GM18511 (cell line): ENCODE measurements around the gene BEST4.
"Not testable (repeated sequence)": the region's sequence is repeated elsewhere in the genome, so short reads cannot be mapped to it uniquely, and the experiment has no call there.

Experiments
- ATAC-seq: cut with Tn5 transposase; IDR thresholded peaks from one replicate; pipeline ENCODE4 v1.9.1; 2021; ENCODE audit warnings: mild to moderate bottlenecking, moderate library complexity; ENCODE audit not compliant: unreplicated experiment

BEST4 gene

GRCh38 chr1:44788120-44788860 lies at the start of gene BEST4:
BEST4 (minus strand) TSS chr1:44788170; CDS start chr1:44787705, 465 bp downstream.
- no peak for ATAC-seq

DNA sequence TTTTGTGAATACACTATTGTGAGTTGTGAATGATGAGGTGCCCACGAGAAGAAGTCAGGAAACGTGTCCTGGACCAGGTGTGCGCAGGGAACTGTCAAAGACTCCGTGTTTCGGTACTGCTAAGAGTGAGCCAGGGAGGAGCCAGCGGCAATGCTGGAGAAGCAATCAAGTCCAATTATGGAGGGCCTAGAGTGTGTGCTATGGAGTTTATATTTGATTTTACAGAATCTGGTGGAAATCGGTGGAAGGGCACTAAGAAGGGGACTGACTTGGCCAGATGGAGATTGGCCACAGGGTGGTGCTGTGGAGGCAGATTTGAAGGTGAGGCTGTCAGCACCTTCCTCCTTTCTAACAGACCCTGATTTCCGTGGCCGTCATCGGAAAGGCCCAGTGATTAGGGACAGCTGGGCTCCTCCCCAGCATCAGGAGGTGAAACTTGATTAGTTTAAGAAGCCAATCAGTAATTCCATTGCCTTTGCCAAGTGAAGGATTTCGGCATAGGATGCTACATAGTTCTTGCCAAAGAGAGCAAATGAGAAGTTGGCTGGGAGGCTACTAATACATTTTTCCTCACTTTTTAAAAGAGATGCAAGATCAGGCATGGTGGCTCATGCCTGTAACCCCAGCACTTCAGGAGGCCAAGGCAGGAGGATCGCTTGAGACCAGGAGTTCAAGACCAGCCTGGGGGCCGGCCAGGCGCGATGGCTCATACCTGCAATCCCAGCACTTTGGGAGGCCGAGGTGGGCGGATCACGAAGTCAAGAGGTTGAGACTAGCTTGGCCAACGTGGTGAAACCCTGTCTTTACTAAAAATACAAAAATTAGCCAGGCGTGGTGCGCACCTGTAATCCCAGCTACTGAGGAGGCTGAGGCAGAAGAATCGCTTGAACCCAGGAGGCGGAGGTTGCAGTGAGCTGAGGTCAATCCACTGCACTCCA lies 48.0 kb upstream of the BEST4 start:
- peak; percentile 66 for ATAC-seq

DNA sequence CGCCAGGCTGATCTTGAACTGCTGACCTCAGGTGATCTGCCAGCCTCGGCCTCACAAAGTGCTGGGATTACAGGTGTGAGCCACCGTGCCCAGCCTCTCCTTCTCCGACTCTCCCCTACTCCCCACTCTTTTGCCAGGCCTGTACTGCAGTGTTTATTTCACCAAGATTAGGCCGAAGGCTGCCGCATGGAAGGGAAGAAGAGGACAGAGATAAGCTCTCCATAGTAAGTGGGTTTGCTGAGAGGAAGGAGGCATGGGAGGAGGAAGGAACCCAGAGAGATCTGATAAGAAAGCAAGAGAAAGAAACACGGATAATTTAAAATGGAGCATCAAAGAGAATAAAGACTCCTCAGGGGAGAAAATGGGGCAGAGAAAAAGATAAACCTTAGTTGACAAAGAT lies 46.4 kb upstream of the BEST4 start:
- no peak for ATAC-seq

- no peak for ATAC-seq
These were observed 44.2 kb upstream of the BEST4 start for GRCh38 chr1:44832056-44832705.

- no peak for ATAC-seq
These were observed 43.5 kb upstream of the BEST4 start for GRCh38 chr1:44831516-44831915.

DNA sequence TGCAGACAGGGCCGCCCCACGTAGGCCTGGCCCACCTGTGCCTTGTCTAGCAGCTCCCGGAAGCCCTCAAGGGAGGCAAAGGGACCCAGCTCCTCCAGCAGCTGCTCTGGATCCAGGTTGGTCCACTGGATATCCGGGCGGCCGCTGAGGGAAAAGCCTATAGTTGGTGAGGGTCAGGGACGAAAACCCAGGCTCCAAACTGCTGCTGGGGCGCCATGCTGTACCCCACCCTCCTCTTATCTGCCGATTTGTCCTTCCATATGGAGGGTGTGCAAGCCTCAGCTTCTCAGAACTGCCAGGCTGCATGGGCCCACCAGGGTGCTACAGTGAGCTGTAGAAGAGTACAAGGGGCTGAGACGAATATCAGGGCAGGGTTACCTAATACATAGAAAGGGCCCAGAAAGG lies 42.9 kb upstream of the BEST4 start:
- no peak for ATAC-seq

GRCh38 chr1:44829506-44830384 lies 41.8 kb upstream of the BEST4 start:
- ATAC-seq = no peak

DNA sequence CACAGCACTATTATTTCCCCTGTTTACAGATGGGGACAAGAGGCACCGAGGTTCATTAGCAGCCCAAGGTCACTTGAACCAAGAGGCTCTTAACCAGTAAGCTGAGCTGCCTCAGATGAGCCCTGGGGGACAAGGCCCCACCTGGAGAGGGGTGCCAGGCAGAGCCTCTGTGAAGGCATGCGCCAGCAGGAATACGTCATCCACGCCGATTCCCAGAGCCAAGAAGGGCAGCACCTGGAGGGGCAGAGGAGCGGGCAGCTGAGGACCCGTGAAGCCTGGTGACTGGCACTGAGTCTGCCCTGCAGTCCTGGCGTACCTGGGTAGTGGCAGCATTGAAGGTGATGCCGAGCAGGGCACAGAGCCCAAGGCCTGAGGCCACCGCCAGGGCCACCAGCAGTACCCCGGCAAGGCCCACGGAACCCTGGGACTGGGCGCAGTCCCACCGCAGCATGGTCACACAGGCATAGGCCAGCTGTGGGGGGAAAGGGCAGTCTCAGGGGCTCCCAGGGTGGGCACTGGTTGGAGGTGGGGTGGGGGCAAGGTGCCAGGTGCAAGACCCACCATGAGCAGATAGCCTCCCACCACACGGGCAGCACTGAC lies 41.0 kb upstream of the BEST4 start:
- ATAC-seq = no peak

- no peak for ATAC-seq
These were observed 40.2 kb upstream of the BEST4 start for GRCh38 chr1:44828003-44828651.

DNA sequence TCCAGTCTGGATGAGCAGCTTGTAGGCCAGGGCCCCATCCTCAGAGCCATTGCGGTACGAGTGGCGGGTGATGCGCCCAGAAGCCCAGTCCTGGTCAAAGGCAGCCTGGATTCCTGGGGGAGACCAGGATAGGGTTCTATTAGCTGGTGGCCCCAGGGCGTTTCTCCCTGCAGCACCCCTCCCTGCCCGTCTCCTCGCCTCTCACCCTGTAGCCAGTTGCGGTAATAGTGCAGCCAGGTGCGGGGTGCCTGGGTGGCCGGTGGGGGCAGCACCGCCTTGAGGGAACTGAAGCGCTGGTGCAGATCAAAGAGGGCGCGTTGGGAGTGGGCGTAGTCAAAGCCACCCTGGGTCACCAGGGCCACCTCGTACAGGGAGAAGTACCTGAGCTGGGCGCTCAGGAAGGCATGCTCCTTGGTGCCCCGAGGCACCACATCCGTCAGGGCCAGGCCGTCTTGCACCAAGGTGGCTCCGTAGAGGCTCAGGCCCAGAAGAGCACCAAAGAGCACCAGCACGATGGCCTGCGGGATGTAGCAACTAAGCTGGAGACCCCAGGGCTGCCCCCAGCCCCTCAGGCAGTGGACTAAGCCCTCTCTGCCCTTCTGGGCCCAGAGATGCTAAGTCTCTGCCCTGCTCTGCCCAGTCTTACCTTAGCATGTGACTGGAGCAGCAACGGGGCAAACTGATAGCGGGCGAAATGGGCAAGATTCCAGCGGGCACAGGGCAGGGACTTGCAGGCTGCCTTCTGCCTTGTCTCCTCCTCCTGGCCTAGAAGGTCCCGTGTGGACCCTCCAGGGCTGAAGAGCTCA lies 39.4 kb upstream of the BEST4 start:
- no peak for ATAC-seq

- ATAC-seq = no peak
These were observed 38.6 kb upstream of the BEST4 start for GRCh38 chr1:44826375-44827196.

DNA sequence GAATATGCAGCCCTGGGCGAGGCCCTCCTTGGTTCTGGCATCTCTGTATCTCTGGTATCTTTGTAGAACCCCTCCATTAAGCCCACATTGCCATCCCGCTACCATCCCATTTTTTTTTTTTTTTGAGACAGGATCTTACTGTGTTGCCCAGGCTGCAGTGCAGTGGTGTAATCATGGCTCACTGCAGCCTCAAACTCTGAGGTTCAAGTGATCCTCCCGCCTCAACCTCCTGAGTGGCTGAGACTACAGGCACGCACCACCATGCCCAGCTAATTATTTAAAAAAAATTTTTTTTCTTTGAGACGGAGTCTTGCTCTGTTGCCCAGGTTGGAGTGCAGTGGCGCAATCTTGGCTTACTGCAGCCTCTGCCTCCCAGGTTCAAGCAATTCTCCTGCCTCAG lies 36.4 kb upstream of the BEST4 start:
- not testable (repeated sequence) for ATAC-seq

GRCh38 chr1:44822981-44823451 lies 35.0 kb upstream of the BEST4 start:
- ATAC-seq = no peak

- no peak for ATAC-seq
These were observed 34.2 kb upstream of the BEST4 start for GRCh38 chr1:44822131-44822701.

DNA sequence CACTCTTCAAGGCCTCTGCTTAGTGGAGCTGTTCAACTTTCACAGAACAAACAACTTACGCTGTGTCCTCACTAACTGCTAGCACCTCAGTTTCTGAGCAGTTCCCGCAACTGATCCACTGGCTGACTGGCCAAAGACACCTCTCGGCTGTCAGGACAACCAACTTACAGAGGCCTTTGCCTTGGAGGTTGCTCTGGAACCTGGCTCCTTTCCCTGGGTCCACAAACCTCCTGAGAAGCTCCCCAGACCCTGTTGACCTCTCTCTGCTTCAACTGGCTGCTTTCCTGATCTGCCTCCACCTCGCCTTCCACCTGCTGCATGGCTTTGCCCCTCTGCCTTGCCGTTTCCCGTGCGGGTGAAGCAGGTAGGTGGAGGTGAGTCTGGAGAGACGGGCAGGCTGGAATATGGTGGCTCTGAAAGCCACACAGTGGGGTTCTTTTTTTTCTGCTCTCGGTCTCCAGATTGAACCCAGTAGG lies 33.3 kb upstream of the BEST4 start:
- ATAC-seq = no peak

GRCh38 chr1:44820328-44821239 lies 32.6 kb upstream of the BEST4 start:
- ATAC-seq = no peak
